ENCODE data around the gene CCDC74A. TPM values are rescaled to one million over a fixed set of nuclear protein-coding genes. Genes with fewer than 3 reads are reported as not detected.
"Not testable (repeated sequence)": the region's sequence is repeated elsewhere in the genome, so short reads cannot be mapped to it uniquely, and the experiment has no call there.

CCDC74A gene
- total and polyA plus RNA-seq, 9 of the 15 experiments (the other 6 are each of a cell fraction or from before 2014, with no cell fraction given) = 1.1 to 38.1 (median 9.6) TPM

- CTCF ChIA-PET (ENCODE audit: low intra/inter-chr PET ratio); H3K4me3 ChIP-seq; intact Hi-C loops (cut with micrococcal nuclease); H3K9me1 ChIP-seq (ENCODE audit: control insufficient read depth, insufficient read depth, low read length); H3K27ac ChIP-seq (ENCODE audit: extremely low read depth, low read depth, low read length); DNase-seq (ENCODE audit: extremely low read depth in 1 of 4, low spot score in 3 of 4); H3K79me2 ChIP-seq (ENCODE audit: control insufficient read depth, insufficient read depth, low read length); H3K9ac ChIP-seq (ENCODE audit: insufficient read depth in 1 of 2, low read depth in 2 of 2, low read length in 2 of 2); H4K20me1 ChIP-seq (replicated peaks; ENCODE audit: control insufficient read depth, insufficient read depth, low read length); POLR2A ChIA-PET; ATAC-seq; H3K9me3 ChIP-seq (replicated peaks; ENCODE audit: control insufficient read depth, insufficient read depth, low read depth, low read length); BruUV-seq (replicated peaks); H3K4me1 ChIP-seq (replicated peaks in 1 of 2; ENCODE audit: control insufficient read depth in 2 of 2, insufficient read depth in 2 of 2, low read length in 2 of 2); H2AFZ ChIP-seq (ENCODE audit: low read depth, low read length); H3K4me2 ChIP-seq (ENCODE audit: insufficient read depth, low read length); H3K27me3 ChIP-seq (ENCODE audit: control insufficient read depth in 2 of 2, insufficient read depth in 2 of 2, low read length in 2 of 2): not testable (repeated sequence)
- peaks cover 93% of the 10 kb centered on the region; the same call in 2 of the 3 replicates for H3K36me3 ChIP-seq (ENCODE audit: control insufficient read depth, insufficient read depth, low read length)
- 91% methylated on average over 6 of the region's 7 CpGs for WGBS (ENCODE audit: insufficient coverage, low coverage, missing lambda C conversion rate)
- peak; percentile 67 for FAIRE-seq
- in situ Hi-C loops (cut with MboI) = loop anchor here (25.0 kb wide), 1 partner anchor 1167 kb away; the partner anchor contains the start of gene IMP4
Measured at GRCh38 chr2:131504082-131504750, 23.5 kb upstream of the CCDC74A start.

- Histone ChIP-seq H3K9me1 (ENCODE audit: control insufficient read depth, insufficient read depth, low read length) (no peaks in the 10 kb centered on the region), H3K4me1 (replicated peaks in 1 of 2; ENCODE audit: control insufficient read depth in 2 of 2, insufficient read depth in 2 of 2, low read length in 2 of 2) (no peaks in the 10 kb centered on the region; a peak in 1 of 5 replicates), H3K4me3 (no peak overlapping the region), H3K36me3 (ENCODE audit: control insufficient read depth, insufficient read depth, low read length) (peaks cover 69% of the 10 kb centered on the region; the same call in 2 of the 3 replicates), H3K27me3 (ENCODE audit: control insufficient read depth in 2 of 2, insufficient read depth in 2 of 2, low read length in 2 of 2) (no peaks in the 10 kb centered on the region), H4K20me1 (replicated peaks; ENCODE audit: control insufficient read depth, insufficient read depth, low read length) (no peaks in the 10 kb centered on the region), H2AFZ (ENCODE audit: low read depth, low read length) (no peak overlapping the region), H3K79me2 (ENCODE audit: control insufficient read depth, insufficient read depth, low read length) (no peaks in the 10 kb centered on the region), H3K9me3 (replicated peaks; ENCODE audit: control insufficient read depth, insufficient read depth, low read depth, low read length) (no peaks in the 10 kb centered on the region), H3K27ac (ENCODE audit: extremely low read depth, low read depth, low read length) (no peak overlapping the region), H3K4me2 (ENCODE audit: insufficient read depth, low read length) (no peak overlapping the region), H3K9ac (ENCODE audit: insufficient read depth in 1 of 2, low read depth in 2 of 2, low read length in 2 of 2) (no peak overlapping the region)
- in situ Hi-C loops (cut with MboI) (loop anchor here (25.0 kb wide), 1 partner anchor 1172 kb away; the partner anchor contains the start of gene IMP4), intact Hi-C loops (cut with micrococcal nuclease) (no loop called here)
- ATAC-seq (no peak), DNase-seq (ENCODE audit: extremely low read depth in 1 of 4, low spot score in 3 of 4) (no peak), FAIRE-seq (no peak)
- TF ChIP-seq PYGO2 (tag; IDR thresholded peaks at IDR 0.05) (no peak), ESRRA (IDR thresholded peaks at IDR 0.05; ENCODE audit: borderline replicate concordance, low read depth) (no peak), MNT (conservative IDR thresholded peaks at IDR 0.05) (no peak), POLR2G (IDR thresholded peaks at IDR 0.05; ENCODE audit: low read depth, low read length) (0 out of 2 replicates have a peak, but pooled peaks have one; percentile 26), ZNF347 (CRISPR knock-in tag; IDR thresholded peaks at IDR 0.05; ENCODE audit: low read depth) (no peak), PTBP1 (IDR thresholded peaks at IDR 0.05; ENCODE audit: low read depth, low read length) (no peak)
- ChIA-PET POLR2A (no interaction called here), CTCF (ENCODE audit: low intra/inter-chr PET ratio) (no interaction called here)
- 98% methylated on average over 9 of the region's 9 CpGs for WGBS (ENCODE audit: insufficient coverage, low coverage, missing lambda C conversion rate)
- no TSS peak for BruUV-seq (replicated peaks)
Measured at GRCh38 chr2:131509615-131510014, 18.1 kb upstream of the CCDC74A start.

Data from K562 (cell line).